Neural progenitor cell (in vitro differentiated cells): ENCODE results near the gene XPO5. TPM values are rescaled to one million over a fixed set of nuclear protein-coding genes. Genes with fewer than 3 reads are reported as not detected.

ENCODE experiments used
- DNase-seq: peaks from one replicate; pipeline ENCODE4 v3.0.0-alpha.2; 2016; ENCODE audit warnings: low spot score
- H2AFZ ChIP-seq: fragments of 200-600 bp; sonication (generic); replicated peaks from 2 replicates; pipeline ENCODE4 v1.6.1; 2016; ENCODE audit warnings: antibody characterized with exemption
- H3F3A ChIP-seq: fragments of 200-600 bp; sonication (generic); 2 replicates; pipeline ENCODE4 v1.6.1; 2016; ENCODE audit warnings: antibody characterized with exemption, low read depth
- H3K27ac ChIP-seq: fragments of 200-600 bp; sonication (generic); 2 replicates; pipeline ENCODE4 v1.5.1; 2016; ENCODE audit warnings: mild to moderate bottlenecking
- H3K27me3 ChIP-seq: fragments of 200-600 bp; sonication (generic); 2 replicates; pipeline ENCODE4 v1.6.1; 2016; ENCODE audit warnings: mild to moderate bottlenecking, moderate library complexity
- H3K36me3 ChIP-seq: fragments of 200-600 bp; sonication (generic); 2 replicates; pipeline ENCODE4 v1.5.1; 2016
- H3K4me1 ChIP-seq: fragments of 200-600 bp; sonication (generic); 2 replicates; pipeline ENCODE4 v1.6.1; 2016; ENCODE audit warnings: mixed run types
- H3K4me2 ChIP-seq: fragments of 200-600 bp; sonication (generic); 2 replicates; pipeline ENCODE4 v1.6.1; 2016
- H3K4me3 ChIP-seq: fragments of 200-600 bp; sonication (generic); 2 replicates; pipeline ENCODE4 v1.5.1; 2016
- H3K79me2 ChIP-seq: fragments of 200-600 bp; sonication (generic); 2 replicates; pipeline ENCODE4 v1.6.1; 2016; ENCODE audit warnings: low read depth
- H3K9ac ChIP-seq: fragments of 200-600 bp; sonication (generic); 2 replicates; pipeline ENCODE4 v1.6.1; 2016
- H3K9me3 ChIP-seq: fragments of 200-600 bp; sonication (generic); 2 replicates; pipeline ENCODE4 v1.5.1; 2016; ENCODE audit warnings: low read depth
- H4K20me1 ChIP-seq: fragments of 200-600 bp; sonication (generic); 2 replicates; pipeline ENCODE4 v1.6.1; 2016; ENCODE audit warnings: low read depth
- H3K27ac Mint-ChIP-seq: 3 replicates; pipeline ENCODE4 v1.8.0; 2021; ENCODE audit warnings: mixed read lengths
- H3K27me3 Mint-ChIP-seq: 2 replicates; pipeline ENCODE4 v1.8.0; 2022; ENCODE audit warnings: low read depth, mild to moderate bottlenecking, inconsistent platforms, moderate library complexity, mixed read lengths; ENCODE audit not compliant: insufficient read depth
- H3K36me3 Mint-ChIP-seq: 3 replicates; pipeline ENCODE4 v1.8.0; 2021; ENCODE audit warnings: mixed read lengths
- H3K4me1 Mint-ChIP-seq: 3 replicates; pipeline ENCODE4 v1.8.0; 2021; ENCODE audit warnings: mixed read lengths
- H3K4me3 Mint-ChIP-seq: 3 replicates; pipeline ENCODE4 v1.8.0; 2021; ENCODE audit warnings: mild to moderate bottlenecking, moderate library complexity, mixed read lengths
- H3K9me3 Mint-ChIP-seq: 3 replicates; pipeline ENCODE4 v1.8.0; 2020; ENCODE audit warnings: mixed read lengths
- EZH2 ChIP-seq: fragments of 200-600 bp; sonication (generic); IDR thresholded peaks from 2 replicates; pipeline ENCODE4 v1.6.1; 2017; ENCODE audit warnings: antibody characterized with exemption, mild to moderate bottlenecking, moderate library complexity
- EZH2phosphoT487 ChIP-seq: fragments of 200-600 bp; sonication (generic); IDR thresholded peaks from 2 replicates; pipeline ENCODE4 v1.6.1; 2017; ENCODE audit warnings: antibody characterized with exemption
- total RNA-seq: library from RNA; depleted of rRNA; stranded (reverse); fragments of >200 nt; gene quantifications from 2 replicates; pipeline ENCODE4 v1.2.3, GENCODE V29; 2015; ENCODE audit warnings: low replicate concordance
- TF ChIP-seq, protein P1 (sequence below): fragments of 200-600 bp; sonication (generic); IDR thresholded peaks from 2 replicates; pipeline ENCODE4 v1.5.1; 2017; ENCODE audit warnings: antibody characterized with exemption, mild to moderate bottlenecking

Gene XPO5
- total RNA-seq, 1 donor from 2014 or later = 65.0 TPM

DNA sequence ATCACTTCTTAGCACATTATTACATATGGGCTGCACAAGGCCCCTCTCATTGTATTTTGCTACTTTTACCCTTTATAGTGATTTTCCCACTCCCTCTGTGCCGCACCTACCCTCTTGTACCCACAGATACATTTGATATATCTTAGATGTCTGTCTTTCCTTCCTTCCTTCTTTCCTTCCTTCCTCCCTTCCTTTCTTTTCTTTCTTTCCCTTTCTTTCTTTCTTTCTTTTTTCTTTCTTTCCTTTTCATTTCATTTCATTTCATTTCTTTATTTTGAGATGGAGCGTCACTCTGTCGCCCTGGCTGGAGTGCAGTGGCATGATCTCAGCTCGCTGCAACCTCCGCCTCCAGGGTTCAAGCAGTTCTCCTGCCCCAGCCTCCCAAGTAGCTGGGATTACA lies 12.4 kb upstream of the XPO5 start:
- H3K79me2 ChIP-seq = no peaks in the 10 kb centered on the region
- H3K9ac ChIP-seq = no peak overlapping the region
- no peaks in the 10 kb centered on the region for H3F3A ChIP-seq
- no peaks in the 10 kb centered on the region for H3K27me3 ChIP-seq
- peaks cover 13% of the 10 kb centered on the region for H3K36me3 ChIP-seq
- H3K9me3 ChIP-seq = no peaks in the 10 kb centered on the region
- TF ChIP-seq EZH2 = no peak
- no peak for TF ChIP-seq EZH2phosphoT487
- TF ChIP-seq, protein P1, sequence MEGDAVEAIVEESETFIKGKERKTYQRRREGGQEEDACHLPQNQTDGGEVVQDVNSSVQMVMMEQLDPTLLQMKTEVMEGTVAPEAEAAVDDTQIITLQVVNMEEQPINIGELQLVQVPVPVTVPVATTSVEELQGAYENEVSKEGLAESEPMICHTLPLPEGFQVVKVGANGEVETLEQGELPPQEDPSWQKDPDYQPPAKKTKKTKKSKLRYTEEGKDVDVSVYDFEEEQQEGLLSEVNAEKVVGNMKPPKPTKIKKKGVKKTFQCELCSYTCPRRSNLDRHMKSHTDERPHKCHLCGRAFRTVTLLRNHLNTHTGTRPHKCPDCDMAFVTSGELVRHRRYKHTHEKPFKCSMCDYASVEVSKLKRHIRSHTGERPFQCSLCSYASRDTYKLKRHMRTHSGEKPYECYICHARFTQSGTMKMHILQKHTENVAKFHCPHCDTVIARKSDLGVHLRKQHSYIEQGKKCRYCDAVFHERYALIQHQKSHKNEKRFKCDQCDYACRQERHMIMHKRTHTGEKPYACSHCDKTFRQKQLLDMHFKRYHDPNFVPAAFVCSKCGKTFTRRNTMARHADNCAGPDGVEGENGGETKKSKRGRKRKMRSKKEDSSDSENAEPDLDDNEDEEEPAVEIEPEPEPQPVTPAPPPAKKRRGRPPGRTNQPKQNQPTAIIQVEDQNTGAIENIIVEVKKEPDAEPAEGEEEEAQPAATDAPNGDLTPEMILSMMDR = no peak
- no peak overlapping the region for H3K4me3 Mint-ChIP-seq
- H3K27ac Mint-ChIP-seq = peak overlapping the region; percentile 15
- H3K27ac ChIP-seq = no peak overlapping the region
- H3K27me3 Mint-ChIP-seq = no peaks in the 10 kb centered on the region
- no peak overlapping the region for H3K4me2 ChIP-seq
- H3K4me3 ChIP-seq = no peak overlapping the region
- no peaks in the 10 kb centered on the region for H4K20me1 ChIP-seq
- no peak overlapping the region for H2AFZ ChIP-seq
- no peaks in the 10 kb centered on the region for H3K4me1 ChIP-seq
- peaks cover 23% of the 10 kb centered on the region for H3K36me3 Mint-ChIP-seq
- no peaks in the 10 kb centered on the region for H3K4me1 Mint-ChIP-seq
- no peaks in the 10 kb centered on the region for H3K9me3 Mint-ChIP-seq
- no peak for DNase-seq

DNA sequence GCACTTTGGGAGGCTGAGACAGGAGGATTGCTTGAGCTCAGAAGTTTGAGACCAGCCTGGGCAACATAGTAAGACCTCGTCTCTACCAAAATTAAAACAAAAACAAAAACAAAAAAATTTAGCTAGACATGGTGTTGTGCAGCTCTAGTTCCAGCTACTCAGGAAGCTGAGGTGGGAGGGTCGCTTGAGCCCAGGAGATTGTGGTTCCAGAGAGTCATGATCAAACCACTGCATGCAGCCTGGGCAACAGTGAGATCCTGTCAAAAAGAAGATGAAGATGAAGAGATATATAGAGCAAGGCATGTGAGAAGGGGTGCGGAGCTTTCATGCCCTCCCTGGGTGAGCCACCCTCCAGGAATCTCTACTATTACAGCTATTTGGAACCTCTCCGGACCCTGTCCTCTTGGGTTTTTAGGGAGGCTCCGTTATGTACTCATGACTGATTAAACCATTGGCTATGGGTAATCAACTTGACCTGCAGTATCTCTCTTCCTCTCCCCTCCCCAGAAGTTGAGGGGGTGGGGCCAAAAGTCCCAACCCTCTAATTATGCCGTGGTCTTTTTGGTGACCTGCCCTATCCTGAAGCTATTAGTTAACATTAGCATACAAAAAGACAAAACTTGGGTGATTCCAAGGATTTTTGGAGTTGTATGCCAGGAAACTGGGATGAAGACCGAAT lies 9.2 kb upstream of the XPO5 start:
- Histone ChIP-seq H3K27me3 (no peaks in the 10 kb centered on the region), H3K36me3 (peaks cover 13% of the 10 kb centered on the region), H3K4me1 (no peaks in the 10 kb centered on the region), H3K4me2 (no peak overlapping the region), H3K79me2 (peaks cover 7% of the 10 kb centered on the region), H3F3A (no peaks in the 10 kb centered on the region), H3K9ac (no peak overlapping the region), H2AFZ (no peak overlapping the region), H3K9me3 (no peaks in the 10 kb centered on the region), H4K20me1 (no peaks in the 10 kb centered on the region), H3K4me3 (no peak overlapping the region), H3K27ac (no peak overlapping the region)
- Mint-ChIP-seq H3K4me3 (no peak overlapping the region), H3K4me1 (no peaks in the 10 kb centered on the region), H3K36me3 (peaks cover 29% of the 10 kb centered on the region), H3K9me3 (peaks cover 2% of the 10 kb centered on the region), H3K27me3 (no peaks in the 10 kb centered on the region), H3K27ac (no peak overlapping the region)
- no peak for DNase-seq
- TF ChIP-seq EZH2phosphoT487 = no peak
- TF ChIP-seq EZH2 = no peak
- TF ChIP-seq, protein P1 = no peak

DNA sequence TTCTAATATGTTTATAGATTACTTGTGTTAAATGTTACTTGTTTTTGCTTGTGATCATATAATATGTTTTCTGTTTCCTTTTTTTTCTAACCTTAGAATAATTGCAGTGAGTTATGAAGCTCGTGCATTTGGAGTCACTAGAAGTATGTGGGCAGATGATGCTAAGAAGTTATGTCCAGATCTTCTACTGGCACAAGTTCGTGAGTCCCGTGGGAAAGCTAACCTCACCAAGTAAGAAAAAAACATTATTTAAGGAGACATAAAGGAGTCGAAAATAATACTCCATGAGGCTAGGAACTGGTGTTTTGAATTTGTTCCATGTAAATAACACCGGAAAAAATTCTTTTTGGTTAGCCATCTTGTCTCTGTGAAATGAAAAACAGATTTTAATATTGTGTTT lies 7.1 kb upstream of the XPO5 start:
- Histone ChIP-seq H3K4me1 (peaks cover 4% of the 10 kb centered on the region), H3F3A (peaks cover 8% of the 10 kb centered on the region), H3K27ac (no peak overlapping the region), H2AFZ (no peak overlapping the region), H4K20me1 (no peaks in the 10 kb centered on the region), H3K79me2 (peaks cover 25% of the 10 kb centered on the region), H3K36me3 (peaks cover 1% of the 10 kb centered on the region), H3K4me3 (no peak overlapping the region), H3K9ac (no peak overlapping the region), H3K4me2 (no peak overlapping the region), H3K9me3 (no peaks in the 10 kb centered on the region), H3K27me3 (no peaks in the 10 kb centered on the region)
- Mint-ChIP-seq H3K4me1 (peaks cover 13% of the 10 kb centered on the region), H3K4me3 (no peak overlapping the region), H3K27me3 (peaks cover 2% of the 10 kb centered on the region), H3K36me3 (peaks cover 23% of the 10 kb centered on the region), H3K27ac (no peak overlapping the region), H3K9me3 (peaks cover 2% of the 10 kb centered on the region)
- no peak for DNase-seq
- TF ChIP-seq, protein P1 = no peak
- TF ChIP-seq EZH2phosphoT487 (no peak), EZH2 (no peak)
